WTC11 (cell line): ENCODE measurements around the gene NCL. TPM values are rescaled to one million over a fixed set of nuclear protein-coding genes. Genes with fewer than 3 reads are reported as not detected.

Experiments used
- ATAC-seq: fragments of 200-7000 bp; cut with Tn5 transposase; 2 replicates; pipeline ENCODE4 v1.10.0; 2021; ENCODE audit warnings: mild to moderate bottlenecking, moderate library complexity
- CTCF ChIA-PET: fragments of 300-600 bp; sonication (Branson Sonifier 250); formaldehyde crosslinking; loops from one replicate; lab custom pipeline; 2021; ENCODE audit warnings: antibody characterized with exemption; lab: Charles Lee
- POLR2A ChIA-PET: fragments of 350-600 bp; sonication (Branson Sonifier 250); formaldehyde crosslinking; loops from one replicate; lab custom pipeline; 2021; ENCODE audit warnings: antibody characterized with exemption; lab: Charles Lee
- DNase-seq: peaks from one replicate; pipeline ENCODE4 v3.0.0; 2021; ENCODE audit warnings: low spot score
- H3K27ac Mint-ChIP-seq: 2 replicates; pipeline ENCODE4 v1.8.0; 2021; ENCODE audit warnings: mixed read lengths
- H3K27me3 Mint-ChIP-seq: 2 replicates; pipeline ENCODE4 v1.8.0; 2021; ENCODE audit warnings: low read depth, mild to moderate bottlenecking, moderate library complexity, mixed read lengths
- H3K36me3 Mint-ChIP-seq: 2 replicates; pipeline ENCODE4 v1.8.0; 2021; ENCODE audit warnings: mixed read lengths
- H3K4me1 Mint-ChIP-seq: 2 replicates; pipeline ENCODE4 v1.8.0; 2022; ENCODE audit warnings: mixed read lengths
- H3K4me3 Mint-ChIP-seq: 2 replicates; pipeline ENCODE4 v1.8.0; 2021; ENCODE audit warnings: mild to moderate bottlenecking, moderate library complexity, mixed read lengths
- H3K9me3 Mint-ChIP-seq: 2 replicates; pipeline ENCODE4 v1.8.0; 2021; ENCODE audit warnings: mixed read lengths
- ARID4B ChIP-seq: sonication (generic); formaldehyde crosslinking; IDR thresholded peaks from 2 replicates; pipeline ENCODE4 v1.8.0; 2023; ENCODE audit warnings: missing genetic modification reagents, mild to moderate bottlenecking, borderline replicate concordance
- FOXK1 ChIP-seq: sonication (generic); formaldehyde crosslinking; IDR thresholded peaks from 2 replicates; pipeline ENCODE4 v1.8.0; 2022; ENCODE audit warnings: mild to moderate bottlenecking, moderate library complexity, missing genetic modification reagents
- KAT7 ChIP-seq: sonication (generic); formaldehyde crosslinking; IDR thresholded peaks from 2 replicates; pipeline ENCODE4 v1.8.1; 2023; ENCODE audit warnings: missing genetic modification reagents, mild to moderate bottlenecking, borderline replicate concordance
- NFYB ChIP-seq: sonication (generic); formaldehyde crosslinking; conservative IDR thresholded peaks from 2 replicates; pipeline ENCODE4 v1.8.0; 2022; ENCODE audit warnings: low read depth, missing genetic modification reagents
- NR1H2 ChIP-seq: sonication (generic); formaldehyde crosslinking; IDR thresholded peaks from 2 replicates; pipeline ENCODE4 v1.9.0; 2021; ENCODE audit warnings: mild to moderate bottlenecking, moderate library complexity, missing genetic modification reagents
- PRRX2 ChIP-seq: fragments of 250-450 bp; sonication (Bioruptor Pico); IDR thresholded peaks from 2 replicates; pipeline ENCODE4 v1.8.0; 2021; ENCODE audit warnings: mild to moderate bottlenecking
- RELA ChIP-seq: sonication (generic); formaldehyde crosslinking; IDR thresholded peaks from 2 replicates; pipeline ENCODE4 v1.8.1; 2022; ENCODE audit warnings: missing genetic modification reagents, mild to moderate bottlenecking, borderline replicate concordance
- RORB ChIP-seq: fragments of 250-450 bp; sonication (Bioruptor Pico); IDR thresholded peaks from 2 replicates; pipeline ENCODE4 v1.9.0; 2021; ENCODE audit warnings: mild to moderate bottlenecking
- SMAD4 ChIP-seq: sonication (generic); formaldehyde crosslinking; IDR thresholded peaks from 2 replicates; pipeline ENCODE4 v1.8.0; 2022; ENCODE audit warnings: mild to moderate bottlenecking, missing genetic modification reagents
- ZNF232 ChIP-seq: sonication (generic); formaldehyde crosslinking; IDR thresholded peaks from 2 replicates; pipeline ENCODE4 v1.8.0; 2022; ENCODE audit warnings: mild to moderate bottlenecking, missing genetic modification reagents
- ZNF281 ChIP-seq: sonication (generic); formaldehyde crosslinking; IDR thresholded peaks from 2 replicates; pipeline ENCODE4 v1.8.0; 2023; ENCODE audit warnings: mild to moderate bottlenecking, missing genetic modification reagents
- ZNF512 ChIP-seq: sonication (generic); formaldehyde crosslinking; IDR thresholded peaks from 2 replicates; pipeline ENCODE4 v1.8.1; 2022; ENCODE audit warnings: missing genetic modification reagents, borderline replicate concordance
- ZNF532 ChIP-seq: fragments of 250-450 bp; sonication (Bioruptor Pico); IDR thresholded peaks from 2 replicates; pipeline ENCODE4 v1.9.0; 2021; ENCODE audit warnings: mild to moderate bottlenecking, borderline replicate concordance
- ZNF671 ChIP-seq: fragments of 250-450 bp; sonication (Bioruptor Pico); IDR thresholded peaks from 2 replicates; pipeline ENCODE4 v1.8.0; 2021; ENCODE audit warnings: mild to moderate bottlenecking
- total RNA-seq: library from RNA; stranded (reverse); gene quantifications from 3 replicates; pipeline ENCODE4 v1.2.3, GENCODE V29; 2021

The NCL gene
- total RNA-seq, 1 experiment from 2014 or later, result 1,223 TPM

GRCh38 chr2:231425811-231426703 is 38.2 kb downstream of the NCL start (continued):
- TF ChIP-seq ARID4B (CRISPR knock-in tag) (no peak), NR1H2 (no peak), ZNF232 (CRISPR knock-in tag) (no peak), FOXK1 (CRISPR knock-in tag) (no peak), ZNF281 (CRISPR knock-in tag) (no peak), RELA (CRISPR knock-in tag) (no peak), KAT7 (CRISPR knock-in tag) (no peak), PRRX2 (CRISPR knock-in tag) (no peak)

- no peak for DNase-seq
- Mint-ChIP-seq H3K4me1 (peaks cover 31% of the 10 kb centered on the region), H3K27ac (no peak overlapping the region), H3K36me3 (peaks cover 12% of the 10 kb centered on the region), H3K9me3 (peaks cover 10% of the 10 kb centered on the region), H3K4me3 (no peak overlapping the region), H3K27me3 (peaks cover 4% of the 10 kb centered on the region; the same call in 1 of the 2 replicates)
- ChIA-PET POLR2A (interaction anchor here (1.1 kb wide), 1 partner anchor 13 kb away, joined by 5 read pairs; no protein-coding TSS in a partner anchor), CTCF (interaction anchor here (0.6 to 1.4 kb wide), 5 partner anchors 12 to 233 kb away, joined by 3 to 5 read pairs (median 3); no protein-coding TSS in a partner anchor)
- peak; percentile 29 for ATAC-seq
- TF ChIP-seq ZNF671 (CRISPR knock-in tag) (no peak), ZNF512 (CRISPR knock-in tag) (no peak), NFYB (CRISPR knock-in tag) (no peak), SMAD4 (no peak), FOXK1 (CRISPR knock-in tag) (no peak)
Observed at GRCh38 chr2:231425291-231425810, 38.9 kb downstream of the NCL start.

GRCh38 chr2:231423176-231423575 is 41.1 kb downstream of the NCL start:
- CTCF ChIA-PET, result interaction anchor here (0.7 kb wide), 1 partner anchor 11 kb away, joined by 4 read pairs; no protein-coding TSS in a partner anchor
- TF ChIP-seq ZNF532 (CRISPR knock-in tag), result no peak
- no peak for TF ChIP-seq RORB (CRISPR knock-in tag)

More at GRCh38 chr2:231423176-231423575, 41.1 kb downstream of the NCL start:
- H3K36me3 Mint-ChIP-seq, result 0 out of 2 replicates have a peak, but pooled peaks cover 3% of the 10 kb centered on the region
- H3K9me3 Mint-ChIP-seq, result no peaks in the 10 kb centered on the region
- H3K27ac Mint-ChIP-seq, result no peak overlapping the region
- peaks cover 4% of the 10 kb centered on the region; the same call in 1 of the 2 replicates for H3K27me3 Mint-ChIP-seq
- ATAC-seq (no peak), DNase-seq (no peak)
- POLR2A ChIA-PET, result no interaction called here
- peaks cover 24% of the 10 kb centered on the region for H3K4me1 Mint-ChIP-seq
- no peak overlapping the region for H3K4me3 Mint-ChIP-seq
